A549 (cell line): ENCODE data around the gene HHATL. TPM values are rescaled to one million over a fixed set of nuclear protein-coding genes. Genes with fewer than 3 reads are reported as not detected.

Experiments used
- ATAC-seq, 2 experiments: fragments of 200-7000 bp in 1 of 2; fragments of >200 bp in 1 of 2; cut with Nextera tagmentation in 1 of 2; cut with Tn5 transposase in 1 of 2; 3 replicates each; pipeline versions ENCODE4 v1.8.0 to v1.9.1; 2018 to 2020; ENCODE audit warnings: mild to moderate bottlenecking in 1 of 2, moderate library complexity in 1 of 2
- CTCF ChIA-PET: fragments of 300-600 bp; sonication (Branson Sonifier 250); formaldehyde crosslinking; extraction: SDS; loops from one replicate; lab custom pipeline; 2021; ENCODE audit warnings: antibody characterized with exemption, inconsistent platforms; lab: Yijun Ruan, JAX
- POLR2A ChIA-PET: fragments of 350-600 bp; formaldehyde crosslinking; extraction: SDS; loops from one replicate; lab custom pipeline; 2021; ENCODE audit warnings: antibody characterized with exemption, inconsistent platforms; lab: Yijun Ruan, JAX
- DNase-seq, 2 experiments: peaks; one replicate each; pipeline versions ENCODE4 v3.0.0 to v3.0.0-alpha.2; 2011 to 2016; ENCODE audit warnings: low read depth in 1 of 2, low spot score in 1 of 2
- FAIRE-seq: peaks from 2 replicates; lab custom pipeline; 2011; peaks lifted over from hg19 to GRCh38; lab: Jason Lieb, UNC
- H3K27ac ChIP-seq, 2 experiments: fragments of >200 bp; sonication (Bioruptor Twin); formaldehyde crosslinking; 3 replicates each; pipeline ENCODE4 v1.5.1; 2016 to 2017
- H3K4me1 ChIP-seq: fragments of >200 bp; sonication (Bioruptor Twin); formaldehyde crosslinking; 3 replicates; pipeline ENCODE4 v1.6.1; 2016
- H3K4me2 ChIP-seq: fragments of >200 bp; sonication (Bioruptor Twin); formaldehyde crosslinking; 3 replicates; pipeline ENCODE4 v1.6.1; 2016
- H3K4me3 ChIP-seq: fragments of >200 bp; sonication (Bioruptor Twin); formaldehyde crosslinking; 3 replicates; pipeline ENCODE4 v1.5.1; 2016
- H3K9me3 ChIP-seq: fragments of >200 bp; sonication (Bioruptor Twin); formaldehyde crosslinking; 3 replicates; pipeline ENCODE4 v1.6.1; 2016
- CBX8 ChIP-seq: fragments of 200-600 bp; sonication (generic); IDR thresholded peaks from 2 replicates; pipeline ENCODE4 v1.6.1; 2016
- CTCF ChIP-seq: fragments of >200 bp; sonication (Bioruptor Twin); formaldehyde crosslinking; IDR thresholded peaks from 3 replicates; pipeline ENCODE4 v1.5.1; 2016
- ESRRA ChIP-seq: fragments of 150-350 bp; IDR thresholded peaks from 2 replicates; pipeline ENCODE4 v1.6.1; 2014; ENCODE audit warnings: mild to moderate bottlenecking, low read length, borderline replicate concordance
- HOXA7 ChIP-seq: fragments of 250-450 bp; sonication (Bioruptor Pico); IDR thresholded peaks from 2 replicates; pipeline ENCODE4 v1.5.0; 2020; ENCODE audit warnings: mild to moderate bottlenecking, moderate library complexity
- JUNB ChIP-seq: fragments of >200 bp; sonication (Bioruptor Twin); formaldehyde crosslinking; IDR thresholded peaks from 2 replicates; pipeline ENCODE4 v1.6.1; 2016
- MAZ ChIP-seq: fragments of 150-350 bp; IDR thresholded peaks from 2 replicates; pipeline ENCODE4 v1.6.1; 2014; ENCODE audit warnings: antibody characterized with exemption, low read depth, low read length, borderline replicate concordance
- NPAS2 ChIP-seq: fragments of 250-450 bp; sonication (Bioruptor Pico); IDR thresholded peaks from 2 replicates; pipeline ENCODE4 v1.8.0; 2022; ENCODE audit warnings: mild to moderate bottlenecking, moderate library complexity, borderline replicate concordance
- NR3C1 ChIP-seq: fragments of >200 bp; sonication (Bioruptor Twin); formaldehyde crosslinking; IDR thresholded peaks from 3 replicates; pipeline ENCODE4 v1.6.1; 2017
- PHF8 ChIP-seq: fragments of 200-600 bp; sonication (generic); IDR thresholded peaks from 2 replicates; pipeline ENCODE4 v1.6.1; 2016; ENCODE audit warnings: low read depth, mild to moderate bottlenecking, antibody characterized with exemption, moderate library complexity, borderline replicate concordance
- POLR2A ChIP-seq: IDR thresholded peaks from 2 replicates; pipeline ENCODE4 v1.6.1; 2012; ENCODE audit warnings: mild to moderate bottlenecking, low read length
- RAD21 ChIP-seq, 2 experiments: fragments of >200 bp in 1 of 2; sonication (Bioruptor Twin) in 1 of 2; formaldehyde crosslinking in 1 of 2; IDR thresholded peaks in 1 of 2; conservative IDR thresholded peaks in 1 of 2; 2 replicates in 1 of 2; 3 replicates in 1 of 2; pipeline ENCODE4 v1.6.1; 2012 to 2018; ENCODE audit warnings: inconsistent platforms in 1 of 2
- RARB ChIP-seq: fragments of 250-450 bp; sonication (Bioruptor Pico); IDR thresholded peaks from 2 replicates; pipeline ENCODE4 v1.8.0; 2021; ENCODE audit warnings: mild to moderate bottlenecking, moderate library complexity
- REST ChIP-seq: fragments of 200-600 bp; sonication (generic); IDR thresholded peaks from 2 replicates; pipeline ENCODE4 v1.6.1; 2016; ENCODE audit warnings: antibody characterized with exemption, mild to moderate bottlenecking, moderate library complexity
- RNF2 ChIP-seq: fragments of 200-600 bp; sonication (generic); IDR thresholded peaks from 2 replicates; pipeline ENCODE4 v1.6.1; 2016; ENCODE audit warnings: low read depth, mild to moderate bottlenecking, antibody characterized with exemption, moderate library complexity, borderline replicate concordance
- SREBF2 ChIP-seq: fragments of 450-650 bp; IDR thresholded peaks from 2 replicates; pipeline ENCODE4 v1.6.1; 2014; ENCODE audit warnings: mild to moderate bottlenecking, moderate library complexity
- TP53 ChIP-seq: fragments of 250-450 bp; sonication (Bioruptor Pico); IDR thresholded peaks from 2 replicates; pipeline ENCODE4 v1.5.0; 2021; ENCODE audit warnings: mild to moderate bottlenecking, moderate library complexity
- USF2 ChIP-seq: fragments of 450-650 bp; IDR thresholded peaks from 2 replicates; pipeline ENCODE4 v1.6.1; 2014; ENCODE audit warnings: antibody characterized with exemption
- ZNF302 ChIP-seq: fragments of 250-450 bp; sonication (Bioruptor Pico); IDR thresholded peaks from 2 replicates; pipeline ENCODE4 v1.9.0; 2021; ENCODE audit warnings: inconsistent platforms, mild to moderate bottlenecking, moderate library complexity
- WGBS: methylation state at CpG from one replicate; pipeline ENCODE4 v1.1.6; 2017; ENCODE audit errors: missing lambda C conversion rate; 5-methylcytosine and 5-hydroxymethylcytosine counted together
- polyA plus RNA-seq, 4 experiments: library from polyadenylated mRNA; depleted of rRNA in 3 of 4; stranded (reverse); fragments of >200 nt; fragmentation: RNase III in 1 of 4; extraction: RNeasy Plus Mini Kit Qiagen cat#74134 plus additional on column Dnase treatment in 1 of 4; gene quantifications; 2 replicates in 3 of 4; 3 replicates in 1 of 4; pipeline ENCODE4 v1.2.3, GENCODE V29; 2011 to 2017
- TF ChIP-seq, protein P1 (sequence below): fragments of 250-450 bp; sonication (Bioruptor Pico); IDR thresholded peaks from 2 replicates; pipeline ENCODE4 v1.5.0; 2021; ENCODE audit warnings: mild to moderate bottlenecking, moderate library complexity, borderline replicate concordance
- TF ChIP-seq, protein P2 (sequence below): IDR thresholded peaks from 2 replicates; pipeline ENCODE4 v1.6.1; 2012; ENCODE audit warnings: low read depth, borderline replicate concordance
- TF ChIP-seq, protein P3 (sequence below): fragments of 150-350 bp; IDR thresholded peaks from 2 replicates; pipeline ENCODE4 v1.6.1; 2014; ENCODE audit warnings: low read depth, mild to moderate bottlenecking, low read length

The HHATL gene
- polyA plus RNA-seq, 2 of the 4 experiments (the other 2 are of a cell fraction), result not detected

DNA sequence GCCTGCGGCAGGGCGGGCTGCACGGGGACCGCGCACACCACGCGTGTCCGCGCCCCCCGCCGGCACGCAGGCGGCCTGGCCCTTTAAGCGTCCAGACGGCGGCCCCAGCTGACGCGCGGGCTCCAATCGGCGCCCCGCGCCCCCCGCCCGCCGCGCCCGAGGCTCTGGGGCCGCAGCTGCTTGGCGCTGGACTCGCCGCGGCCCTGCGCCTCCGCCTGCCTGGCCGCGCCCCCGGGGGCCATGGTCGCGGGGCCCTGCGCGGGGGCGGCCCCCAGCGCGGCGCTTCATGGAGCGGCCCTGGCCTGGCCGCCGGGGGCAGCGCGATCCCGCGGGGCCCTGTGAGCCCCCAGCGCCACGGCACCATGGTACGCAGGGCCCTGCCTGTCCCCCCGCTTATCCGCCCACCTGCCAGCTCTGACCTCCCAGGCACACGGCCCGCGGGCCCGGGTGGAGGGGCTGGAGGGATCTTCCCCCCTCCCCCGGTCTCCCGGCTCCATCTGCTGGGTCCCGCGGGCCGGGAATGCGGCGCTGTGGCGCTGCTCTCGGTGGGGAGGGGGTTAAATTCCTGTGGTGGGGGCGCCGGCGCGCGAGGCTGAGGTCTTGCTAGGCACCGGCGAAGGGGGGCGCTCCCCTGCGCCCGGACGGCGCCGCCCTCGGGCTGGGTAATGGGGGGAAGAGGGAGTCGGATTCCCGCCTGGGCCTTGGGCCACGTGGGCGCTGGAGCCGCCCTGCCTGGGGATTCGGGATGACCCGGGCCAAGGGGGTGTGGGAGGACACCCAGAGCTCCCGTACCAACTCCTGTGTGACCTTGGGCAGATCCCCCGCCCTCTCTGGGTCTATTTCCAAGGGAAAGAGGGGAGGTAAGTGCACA lies 48.0 kb downstream of the HHATL start (continued):
- TF ChIP-seq, protein P1, sequence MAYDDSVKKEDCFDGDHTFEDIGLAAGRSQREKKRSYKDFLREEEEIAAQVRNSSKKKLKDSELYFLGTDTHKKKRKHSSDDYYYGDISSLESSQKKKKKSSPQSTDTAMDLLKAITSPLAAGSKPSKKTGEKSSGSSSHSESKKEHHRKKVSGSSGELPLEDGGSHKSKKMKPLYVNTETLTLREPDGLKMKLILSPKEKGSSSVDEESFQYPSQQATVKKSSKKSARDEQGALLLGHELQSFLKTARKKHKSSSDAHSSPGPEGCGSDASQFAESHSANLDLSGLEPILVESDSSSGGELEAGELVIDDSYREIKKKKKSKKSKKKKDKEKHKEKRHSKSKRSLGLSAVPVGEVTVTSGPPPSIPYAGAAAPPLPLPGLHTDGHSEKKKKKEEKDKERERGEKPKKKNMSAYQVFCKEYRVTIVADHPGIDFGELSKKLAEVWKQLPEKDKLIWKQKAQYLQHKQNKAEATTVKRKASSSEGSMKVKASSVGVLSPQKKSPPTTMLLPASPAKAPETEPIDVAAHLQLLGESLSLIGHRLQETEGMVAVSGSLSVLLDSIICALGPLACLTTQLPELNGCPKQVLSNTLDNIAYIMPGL (CRISPR knock-in tag), result 0 out of 2 replicates have a peak, but pooled peaks have one; percentile 20

DNA sequence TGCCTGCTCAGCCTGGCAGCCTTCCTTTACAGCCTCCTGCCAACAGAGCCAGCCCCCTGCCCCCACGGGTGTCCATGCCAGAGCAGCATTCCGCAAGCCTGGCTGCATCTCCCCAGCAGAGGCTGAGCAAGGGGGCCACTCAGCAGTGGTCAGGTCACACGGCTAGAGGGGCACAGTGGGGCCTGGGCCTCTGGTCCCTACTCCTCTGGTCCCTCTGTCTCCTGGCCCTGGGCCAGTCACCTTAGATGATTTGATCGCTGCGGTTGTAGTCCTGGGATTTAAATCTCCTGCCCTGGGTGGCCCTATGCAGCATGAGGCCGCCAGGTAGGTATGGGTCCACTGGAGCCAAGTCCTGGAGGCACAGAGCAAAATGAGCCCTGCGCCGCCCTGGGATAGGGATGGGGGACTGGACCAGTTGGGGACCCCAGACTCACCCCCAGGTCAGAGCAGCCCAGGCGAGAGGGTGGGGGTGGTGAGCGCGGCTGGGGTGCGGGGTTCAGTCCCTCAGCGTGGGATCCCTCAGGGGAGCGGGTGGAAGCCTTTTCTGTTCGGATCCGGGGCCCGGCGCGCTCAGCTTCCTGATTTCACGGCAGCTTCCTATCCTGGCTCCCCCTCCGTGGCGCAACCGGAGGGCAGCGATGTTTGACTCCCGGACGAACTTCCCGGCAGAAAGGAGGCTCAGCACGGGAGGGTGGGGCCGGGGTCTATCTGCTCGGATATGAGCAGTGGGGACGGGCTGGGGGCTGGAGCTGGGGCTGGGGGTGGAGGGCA lies 48.9 kb downstream of the HHATL start, which contains the start of gene ZBTB47:
TSS of gene ZBTB47 (plus strand) at position 138 of the 771 bp plus-strand sequence. CDS start 4,659 bp downstream, outside the sequence.
- H3K27ac ChIP-seq, result peak within 1 kb of the TSS; percentile 87 to 97
- CTCF ChIA-PET, result interaction anchor here (0.9 to 1.7 kb wide), 4 partner anchors 16 to 92 kb away, joined by 3 to 4 read pairs (median 4); no protein-coding TSS in a partner anchor

More for the DNA sequence above, 48.9 kb downstream of the HHATL start, which contains the start of gene ZBTB47:
- POLR2A ChIA-PET, result interaction anchor here (1.5 kb wide), 1 partner anchor 53 kb away, joined by 8 read pairs; the partner anchor contains the start of gene NKTR
- DNase-seq, result no peak
- peak within 1 kb of the TSS; percentile 96 for H3K4me2 ChIP-seq
- peak; percentile 20 to 22 for ATAC-seq
- H3K9me3 ChIP-seq, result no peaks in the 10 kb centered on the region
- H3K4me1 ChIP-seq, result peaks cover 37% of the 10 kb centered on the region
- TF ChIP-seq NR3C1 (no peak), HOXA7 (CRISPR knock-in tag) (no peak), NPAS2 (CRISPR knock-in tag) (no peak), MAZ (no peak), ZNF302 (CRISPR knock-in tag) (no peak), RAD21 (conservative IDR thresholded peaks at IDR 0.05 in 1 of 2, IDR thresholded peaks at IDR 0.05 in 1 of 2) (no peak), USF2 (no peak), TP53 (CRISPR knock-in tag) (no peak), PHF8 (no peak), POLR2A (no peak), ESRRA (no peak), REST (no peak), SREBF2 (no peak), CBX8 (no peak), JUNB (no peak), RARB (no peak), CTCF (no peak), RNF2 (no peak)
- TF ChIP-seq, protein P2, sequence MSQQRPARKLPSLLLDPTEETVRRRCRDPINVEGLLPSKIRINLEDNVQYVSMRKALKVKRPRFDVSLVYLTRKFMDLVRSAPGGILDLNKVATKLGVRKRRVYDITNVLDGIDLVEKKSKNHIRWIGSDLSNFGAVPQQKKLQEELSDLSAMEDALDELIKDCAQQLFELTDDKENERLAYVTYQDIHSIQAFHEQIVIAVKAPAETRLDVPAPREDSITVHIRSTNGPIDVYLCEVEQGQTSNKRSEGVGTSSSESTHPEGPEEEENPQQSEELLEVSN, result no peak
- TF ChIP-seq, protein P3, sequence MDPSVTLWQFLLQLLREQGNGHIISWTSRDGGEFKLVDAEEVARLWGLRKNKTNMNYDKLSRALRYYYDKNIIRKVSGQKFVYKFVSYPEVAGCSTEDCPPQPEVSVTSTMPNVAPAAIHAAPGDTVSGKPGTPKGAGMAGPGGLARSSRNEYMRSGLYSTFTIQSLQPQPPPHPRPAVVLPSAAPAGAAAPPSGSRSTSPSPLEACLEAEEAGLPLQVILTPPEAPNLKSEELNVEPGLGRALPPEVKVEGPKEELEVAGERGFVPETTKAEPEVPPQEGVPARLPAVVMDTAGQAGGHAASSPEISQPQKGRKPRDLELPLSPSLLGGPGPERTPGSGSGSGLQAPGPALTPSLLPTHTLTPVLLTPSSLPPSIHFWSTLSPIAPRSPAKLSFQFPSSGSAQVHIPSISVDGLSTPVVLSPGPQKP, result no peak
- WGBS, result 0% methylated on average over 1 of the region's 31 CpGs
- H3K4me3 ChIP-seq, result peak within 1 kb of the TSS; percentile 69
- FAIRE-seq, result no peak
